HepG2 (cell line): ENCODE measurements around the gene CAMK1D. TPM values are rescaled to one million over a fixed set of nuclear protein-coding genes. Genes with fewer than 3 reads are reported as not detected.
"Not testable (repeated sequence)": the region's sequence is repeated elsewhere in the genome, so short reads cannot be mapped to it uniquely, and the experiment has no call there.

Experiments used
- ATAC-seq: fragments of 200-7000 bp; cut with Tn5 transposase; 3 replicates; pipeline ENCODE4 v1.9.1; 2020; ENCODE audit warnings: mild to moderate bottlenecking, moderate library complexity
- BruUV-seq: library from RNA; stranded (reverse); fragments of 400-500 nt; replicated peaks from 2 replicates; lab custom pipeline; 2021; lab: Mats Ljungman, UMichigan
- CTCF ChIA-PET: fragments of 300-600 bp; formaldehyde crosslinking; extraction: SDS; loops from one replicate; lab custom pipeline; 2021; ENCODE audit warnings: low total read pairs, inconsistent platforms, low intra/inter-chr PET ratio; lab: Yijun Ruan, JAX
- POLR2A ChIA-PET: fragments of 350-600 bp; sonication (Branson Sonifier 250); formaldehyde crosslinking; loops from one replicate; lab custom pipeline; 2020; ENCODE audit warnings: antibody characterized with exemption, inconsistent platforms; lab: Yijun Ruan, JAX
- DNase-seq: peaks from one replicate; pipeline ENCODE4 v3.0.0-alpha.2; 2015; ENCODE audit warnings: low spot score
- FAIRE-seq: peaks from 3 replicates; lab custom pipeline; 2011; peaks lifted over from hg19 to GRCh38; lab: Jason Lieb, UNC
- H2AFZ ChIP-seq: one replicate; pipeline ENCODE4 v1.6.1; 2011; ENCODE audit warnings: low read length, inconsistent platforms
- H3K27ac ChIP-seq: fragments of 300-600 bp; 3 replicates; pipeline ENCODE4 v1.8.0; 2011; ENCODE audit warnings: mixed run types, mild to moderate bottlenecking, mixed read lengths, low read length, inconsistent platforms; ENCODE audit not compliant: insufficient read depth; ENCODE audit errors: extremely low read length
- H3K27me3 ChIP-seq, 2 experiments: fragments of 200-600 bp in 1 of 2; 2 replicates in 1 of 2; 3 replicates in 1 of 2; pipeline versions ENCODE4 v1.6.0 to v1.8.0; 2011; ENCODE audit warnings: low read length in 2 of 2, mild to moderate bottlenecking in 2 of 2, moderate library complexity in 2 of 2, inconsistent platforms in 1 of 2; ENCODE audit not compliant: insufficient read depth in 2 of 2, control insufficient read depth in 1 of 2
- H3K36me3 ChIP-seq, 2 experiments: fragments of 200-600 bp in 1 of 2; replicated peaks in 1 of 2; 2 replicates in 1 of 2; 3 replicates in 1 of 2; pipeline versions ENCODE4 v1.5.1 to v1.8.0; 2011; ENCODE audit warnings: low read length in 2 of 2, inconsistent platforms in 1 of 2; ENCODE audit not compliant: insufficient read depth in 2 of 2, control insufficient read depth in 1 of 2
- H3K4me1 ChIP-seq: 2 replicates; pipeline ENCODE4 v1.5.1; 2012; ENCODE audit warnings: low read length, inconsistent platforms; ENCODE audit not compliant: insufficient read depth
- H3K4me2 ChIP-seq: 2 replicates; pipeline ENCODE4 v1.6.0; 2011; ENCODE audit warnings: low read depth, low read length, inconsistent platforms
- H3K4me3 ChIP-seq, 3 experiments: fragments of 200-600 bp in 1 of 3; sonication (generic), shearing (Covaris generic) in 1 of 3; replicated peaks in 1 of 3; 2 replicates each; pipeline ENCODE4 v1.5.1; 2011 to 2016; ENCODE audit warnings: low read length in 3 of 3, inconsistent platforms in 2 of 3, low read depth in 2 of 3, mild to moderate bottlenecking in 2 of 3, control low read depth in 1 of 3, mixed read lengths in 1 of 3; ENCODE audit not compliant: insufficient read depth in 1 of 3
- H3K79me2 ChIP-seq: one replicate; pipeline ENCODE4 v1.6.1; 2011; ENCODE audit warnings: low read length, inconsistent platforms; ENCODE audit not compliant: insufficient read depth
- H3K9ac ChIP-seq: 2 replicates; pipeline ENCODE4 v1.6.0; 2011; ENCODE audit warnings: mild to moderate bottlenecking, low read depth, low read length, inconsistent platforms; ENCODE audit not compliant: insufficient read depth
- H3K9me3 ChIP-seq: 2 replicates; pipeline ENCODE4 v1.5.1; 2012; ENCODE audit warnings: mild to moderate bottlenecking, low read length
- H4K20me1 ChIP-seq: 2 replicates; pipeline ENCODE4 v1.6.0; 2011; ENCODE audit warnings: inconsistent platforms, mild to moderate bottlenecking, low read length, moderate library complexity; ENCODE audit not compliant: insufficient read depth
- ATF6 ChIP-seq: sonication (generic); formaldehyde crosslinking; conservative IDR thresholded peaks from 2 replicates; pipeline ENCODE4 v1.4.0; 2020; ENCODE audit warnings: missing genetic modification reagents
- ATM ChIP-seq: fragments of 450-650 bp; IDR thresholded peaks from 2 replicates; pipeline ENCODE4 v1.7.1; 2017; ENCODE audit warnings: mild to moderate bottlenecking, borderline replicate concordance
- BATF2 ChIP-seq: sonication (generic); formaldehyde crosslinking; IDR thresholded peaks from 2 replicates; pipeline ENCODE4 v1.8.0; 2022; ENCODE audit warnings: mild to moderate bottlenecking, missing genetic modification reagents, moderate library complexity
- FOXA1 ChIP-seq, 2 experiments: fragments of 450-650 bp in 1 of 2; sonication (generic) in 1 of 2; formaldehyde crosslinking in 1 of 2; IDR thresholded peaks; 2 replicates each; pipeline versions ENCODE4 v1.4.0 to v1.6.1; 2016 to 2020; ENCODE audit warnings: missing genetic modification reagents in 1 of 2
- JARID2 ChIP-seq: sonication (generic); formaldehyde crosslinking; IDR thresholded peaks from 2 replicates; pipeline ENCODE4 v1.8.1; 2023; ENCODE audit warnings: missing genetic modification reagents, inconsistent platforms; ENCODE audit not compliant: insufficient replicate concordance
- NFKBIZ ChIP-seq: IDR thresholded peaks from 2 replicates; pipeline ENCODE4 v1.6.1; 2018; ENCODE audit warnings: missing genetic modification reagents, missing compliant biosample characterization
- RNF219 ChIP-seq: sonication (generic); formaldehyde crosslinking; IDR thresholded peaks from 2 replicates; pipeline ENCODE4 v1.5.0; 2020; ENCODE audit warnings: mild to moderate bottlenecking, missing genetic modification reagents
- ZBTB38 ChIP-seq: sonication (generic); formaldehyde crosslinking; IDR thresholded peaks from 2 replicates; pipeline ENCODE4 v1.5.1; 2020; ENCODE audit warnings: mild to moderate bottlenecking, missing genetic modification reagents
- ZNF235 ChIP-seq: sonication (generic); formaldehyde crosslinking; IDR thresholded peaks from 2 replicates; pipeline ENCODE4 v1.8.1; 2023; ENCODE audit warnings: mild to moderate bottlenecking, missing genetic modification reagents, borderline replicate concordance
- ZNF713 ChIP-seq: sonication (generic); formaldehyde crosslinking; IDR thresholded peaks from 2 replicates; pipeline ENCODE4 v1.4.0; 2020; ENCODE audit warnings: mild to moderate bottlenecking, missing genetic modification reagents
- WGBS: methylation state at CpG from one replicate; pipeline ENCODE4 v1.1.6; 2017; ENCODE audit warnings: low lambda C conversion rate; 5-methylcytosine and 5-hydroxymethylcytosine counted together
- in situ Hi-C: cut with HindIII; loops from 2 replicates; pipeline ENCODE4 v1.10.0; 2017; ENCODE audit warnings: low pct_unique_long_range_greater_than_20kb; ENCODE audit not compliant: extremely low pct_ligation_motif_present
- intact Hi-C: fragments of 100-400 bp; cut with micrococcal nuclease; formaldehyde crosslinking; loops from one replicate; pipeline ENCODE4 v1.10.0; 2022; ENCODE audit not compliant: unreplicated experiment
- polyA plus RNA-seq, 8 experiments: library from polyadenylated mRNA; depleted of rRNA in 3 of 8; stranded (reverse) in 7 of 8; unstranded in 1 of 8; fragments of >200 nt; fragmentation: Illumina TruSeq in 4 of 8; extraction: Trizol in 4 of 8; gene quantifications; 2 replicates each; pipeline versions ENCODE4 v1.2.1 to v1.2.3, GENCODE V29; 2011 to 2016; ENCODE audit warnings: low read depth in 4 of 8, missing spikeins in 1 of 8, mixed read lengths in 1 of 8; ENCODE audit not compliant: insufficient read depth in 1 of 8
- total RNA-seq, 5 experiments: library from RNA; depleted of rRNA; stranded (reverse); fragments of >200 nt; fragmentation: Illumina TruSeq; extraction: Trizol; gene quantifications; 2 replicates each; pipeline ENCODE4 v1.2.3, GENCODE V29; 2016; ENCODE audit warnings: low read depth in 1 of 5

The CAMK1D gene
- total and polyA plus RNA-seq, 2 of the 13 experiments (the other 11 are each of a cell fraction or from before 2014, with no cell fraction given), result under 0.01 TPM; not detected in 1

- no peak for TF ChIP-seq FOXA1 (IDR thresholded peaks at IDR 0.05)
- no peak for TF ChIP-seq FOXA1 (CRISPR knock-in tag; IDR thresholded peaks at IDR 0.05)
- no peak for TF ChIP-seq ZBTB38 (CRISPR knock-in tag)
These were observed 4.3 kb downstream of the CAMK1D start (continued) for GRCh38 chr10:12353399-12354242.

GRCh38 chr10:12354696-12355095 is 5.3 kb downstream of the CAMK1D start:
- H3K27ac ChIP-seq, H3K9ac ChIP-seq, BruUV-seq, ATAC-seq, DNase-seq, H3K4me3 ChIP-seq, H3K36me3 ChIP-seq, POLR2A ChIA-PET, H3K79me2 ChIP-seq, H3K4me2 ChIP-seq, CTCF ChIA-PET, in situ Hi-C loops, H4K20me1 ChIP-seq, intact Hi-C loops, H2AFZ ChIP-seq, FAIRE-seq, H3K9me3 ChIP-seq: not testable (repeated sequence)
- 66% methylated on average over 7 of the region's 7 CpGs for WGBS
- H3K27me3 ChIP-seq, result peaks cover 5 to 51% of the 10 kb centered on the region in 2 experiments; a peak in 4 of 5 replicates
- H3K4me1 ChIP-seq, result peaks cover 12% of the 10 kb centered on the region

- H2AFZ ChIP-seq, result no peak overlapping the region
- H3K27me3 ChIP-seq, result peaks cover 2 to 45% of the 10 kb centered on the region in 2 experiments; a peak in 4 of 5 replicates
- H4K20me1 ChIP-seq, result no peaks in the 10 kb centered on the region
- ChIA-PET CTCF (no interaction called here), POLR2A (no interaction called here)
- H3K27ac ChIP-seq, result no peak overlapping the region
- H3K4me2 ChIP-seq, result no peak overlapping the region
- in situ Hi-C loops, result no loop called here
- ATAC-seq (no peak), DNase-seq (no peak), FAIRE-seq (no peak)
- no peaks in the 10 kb centered on the region for H3K9me3 ChIP-seq
- 48% methylated on average over 12 of the region's 12 CpGs for WGBS
- H3K79me2 ChIP-seq, result no peaks in the 10 kb centered on the region
- H3K9ac ChIP-seq, result no peak overlapping the region
- peaks cover 6% of the 10 kb centered on the region for H3K4me1 ChIP-seq
- H3K4me3 ChIP-seq, result no peak overlapping the region
- H3K36me3 ChIP-seq, result no peaks in the 10 kb centered on the region
- intact Hi-C loops, result no loop called here
- no TSS peak for BruUV-seq
- TF ChIP-seq ZNF235 (no peak), ZNF713 (CRISPR knock-in tag) (no peak), JARID2 (CRISPR knock-in tag) (no peak), NFKBIZ (CRISPR knock-in tag) (no peak), RNF219 (CRISPR knock-in tag) (no peak), ATM (no peak), ATF6 (CRISPR knock-in tag) (no peak), BATF2 (CRISPR knock-in tag) (no peak)
These were observed 6.0 kb downstream of the CAMK1D start for GRCh38 chr10:12355384-12355783.
